Left renal cortex interstitium (tissue), 4 donors: Measurements from ENCODE around the gene SLC5A8. TPM values are rescaled to one million over a fixed set of nuclear protein-coding genes. Genes with fewer than 3 reads are reported as not detected.
"Not testable (repeated sequence)": the region's sequence is repeated elsewhere in the genome, so short reads cannot be mapped to it uniquely, and the experiment has no call there.

Experiments
- DNase-seq, 4 donors: peaks; one replicate each; pipeline ENCODE4 v3.0.0-alpha.2; 2013; ENCODE audit warnings: low read depth in 4 of 4, low spot score in 2 of 4, missing footprints in 1 of 4
- polyA plus RNA-seq, 4 donors: library from polyadenylated mRNA; unstranded; fragments of 120-200 nt; gene quantifications; one replicate each; pipeline ENCODE4 v1.2.1, GENCODE V29; 2013; ENCODE audit not compliant: insufficient read length in 4 of 4

Gene SLC5A8
- polyA plus RNA-seq, 4 donors: 24.3 to 37.1 (median 33.6) TPM

- no peak for DNase-seq
Measured at GRCh38 chr12:101173197-101173749, 36.8 kb downstream of the SLC5A8 start.

- DNase-seq: no peak
Measured at GRCh38 chr12:101172316-101172715, 37.7 kb downstream of the SLC5A8 start.

DNA sequence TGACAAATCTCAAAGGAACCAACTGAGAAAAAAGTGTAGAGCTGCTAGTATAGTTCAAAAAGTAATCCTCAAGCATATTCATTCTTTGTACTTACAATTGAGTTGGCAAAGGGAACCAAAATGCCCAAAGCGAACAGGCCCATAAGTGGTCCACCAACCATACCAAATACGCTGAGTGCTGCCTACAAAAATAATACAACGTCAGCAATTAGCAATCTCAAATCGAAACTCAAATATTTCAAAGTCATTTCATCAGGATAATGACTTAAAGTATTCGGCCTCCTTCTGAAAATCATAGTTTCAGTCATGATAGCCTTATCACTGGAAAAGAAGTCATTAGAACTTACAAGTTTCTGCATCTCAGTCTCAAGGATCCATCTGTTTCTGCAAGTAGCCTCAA, 42.0 kb downstream of the SLC5A8 start:
- DNase-seq: no peak

GRCh38 chr12:101166866-101167265, 43.2 kb downstream of the SLC5A8 start:
- DNase-seq: no peak

DNA sequence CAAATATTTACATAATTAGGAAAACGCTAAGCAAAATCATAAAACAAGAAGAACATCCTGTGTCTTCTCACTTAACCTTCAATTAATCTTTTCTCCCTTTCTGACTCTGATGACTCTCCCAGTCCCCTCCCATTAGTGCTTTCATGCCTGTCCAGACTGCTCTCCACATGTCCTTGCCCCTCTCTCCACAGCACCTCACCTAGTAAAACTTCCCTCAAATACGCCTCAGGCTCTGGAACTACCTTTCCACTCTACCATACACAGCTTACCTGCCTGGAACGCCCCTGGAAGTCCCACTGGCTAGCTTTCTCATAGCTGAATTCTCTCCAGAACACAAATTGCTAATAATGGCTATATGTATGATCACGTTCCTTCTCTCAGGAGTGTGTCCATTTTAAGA, 44.7 kb downstream of the SLC5A8 start:
- no peak for DNase-seq

DNA sequence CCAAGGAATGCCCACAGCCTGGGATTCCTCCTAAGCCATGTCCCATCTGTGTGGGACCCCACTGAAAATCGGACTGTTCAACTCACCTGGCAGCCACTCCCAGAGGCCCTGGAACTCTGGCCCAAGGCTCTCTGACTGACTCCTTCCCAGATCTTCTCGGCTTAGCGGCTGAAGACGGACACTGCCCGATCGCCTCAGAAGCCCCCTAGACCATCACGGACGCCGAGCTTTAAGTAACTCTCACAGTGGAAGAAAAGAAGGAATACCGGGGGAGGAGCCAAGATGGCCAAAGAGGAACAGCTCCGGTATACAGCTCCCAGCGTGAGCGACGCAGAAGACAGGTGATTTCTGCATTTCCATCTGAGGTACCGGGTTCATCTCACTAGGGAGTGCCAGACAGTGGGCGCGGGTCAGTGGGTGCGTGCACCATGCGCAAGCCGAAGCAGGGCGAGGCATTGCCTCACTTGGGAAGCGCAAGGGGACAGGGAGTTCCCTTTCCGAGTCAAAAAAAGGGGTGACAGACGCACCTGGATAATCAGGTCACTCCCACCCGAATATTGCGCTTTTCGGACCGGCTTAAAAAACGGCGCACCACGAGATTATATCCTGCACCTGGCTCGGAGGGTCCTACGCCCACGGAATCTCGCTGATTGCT, 64.1 kb downstream of the SLC5A8 start:
- not testable (repeated sequence) for DNase-seq

- peak in 1 of 4 donors; percentile 2 for DNase-seq
Measured at GRCh38 chr12:101127521-101128219, 82.4 kb downstream of the SLC5A8 start.

- no peak for DNase-seq
Measured at GRCh38 chr12:101117842-101118241, 92.2 kb downstream of the SLC5A8 start.

- no peak for DNase-seq
Measured at GRCh38 chr12:101116911-101117310, 93.1 kb downstream of the SLC5A8 start.

- no peak for DNase-seq
Measured at GRCh38 chr12:101115326-101115725, 94.7 kb downstream of the SLC5A8 start.

- no peak for DNase-seq
Measured at GRCh38 chr12:101111441-101111840, 98.6 kb downstream of the SLC5A8 start.

DNA sequence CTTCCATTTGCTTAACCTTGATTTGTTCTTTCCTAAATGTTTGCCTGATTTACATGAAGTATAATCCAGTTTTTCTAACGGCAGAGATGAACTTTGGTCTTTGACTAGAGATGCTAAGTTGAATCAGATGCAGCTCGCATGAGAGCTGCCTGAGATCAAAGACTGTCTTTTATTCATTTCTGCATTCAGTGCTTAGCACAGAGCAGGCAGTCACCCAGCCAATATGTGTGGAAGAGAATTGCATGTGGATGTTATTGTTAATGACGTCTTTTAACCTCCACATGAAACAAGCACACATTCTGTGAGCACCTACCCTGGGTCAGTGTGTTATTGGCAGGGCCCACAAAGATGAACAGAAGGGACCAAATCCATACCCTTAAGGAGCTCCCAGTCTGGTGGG, 99.2 kb downstream of the SLC5A8 start:
- no peak for DNase-seq

GRCh38 chr12:101108130-101108529, 101.9 kb downstream of the SLC5A8 start:
- DNase-seq: no peak

DNA sequence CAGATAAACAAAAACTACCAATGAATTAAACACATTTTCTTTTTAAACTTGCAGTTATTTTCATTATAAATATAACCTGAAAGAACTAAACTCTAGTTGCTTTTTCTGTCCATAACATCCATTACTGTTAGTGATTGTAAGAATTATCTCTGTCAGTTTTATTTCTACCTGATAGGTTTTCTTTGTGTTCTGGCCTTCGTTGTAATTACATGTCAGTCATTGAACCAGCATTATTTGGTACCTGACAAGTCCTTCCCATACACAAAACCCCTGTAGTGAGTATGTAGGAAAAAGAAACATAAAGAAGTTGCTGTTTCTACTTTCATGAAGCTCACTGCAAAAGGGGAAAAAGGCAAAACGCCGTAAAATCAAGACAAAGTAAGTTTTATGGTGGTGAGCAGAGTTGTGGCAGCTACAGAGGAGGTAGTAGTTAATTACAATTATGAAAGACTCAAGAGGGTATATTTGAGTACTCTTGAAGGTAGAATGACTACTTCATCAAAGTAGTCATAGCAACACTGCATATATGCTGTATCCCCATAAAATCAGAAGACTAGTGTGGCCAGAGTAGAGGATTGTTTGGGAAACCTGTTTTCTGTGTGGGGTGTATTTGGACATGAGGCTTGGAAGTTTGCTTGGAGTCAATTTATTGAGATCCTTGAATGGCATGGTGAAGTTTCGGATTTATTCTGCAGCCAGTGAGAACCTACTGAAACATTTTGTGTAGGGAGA, 102.8 kb downstream of the SLC5A8 start:
- DNase-seq: no peak

Other genes with a start within 250 kb of the SLC5A8 start
- gene UTP20, start 69.9 kb upstream of the SLC5A8 start, polyA plus RNA-seq: 10 to 100 TPM; 16.7 to 18.9 (median 17.6) TPM
- 100 to 1,000 TPM; 118 to 160 (median 133) TPM for gene ARL1, start 197.5 kb upstream of the SLC5A8 start, polyA plus RNA-seq